Neural crest cell (in vitro differentiated cells): ENCODE measurements around the gene TNRC6B. TPM values are rescaled to one million over a fixed set of nuclear protein-coding genes. Genes with fewer than 3 reads are reported as not detected.
A peak's percentile ranks its signal among the peaks of the same experiment; 100 is the strongest.
"Not testable (repeated sequence)": the region's sequence is repeated elsewhere in the genome, so short reads cannot be mapped to it uniquely, and the experiment has no call there.

Experiments
- DNase-seq: peaks from one replicate; pipeline ENCODE4 v3.0.0; 2021; ENCODE audit warnings: low read depth, mixed read lengths, low spot score
- H3K27ac Mint-ChIP-seq: one replicate; pipeline ENCODE4 v1.8.0; 2021; ENCODE audit warnings: mild to moderate bottlenecking, mixed read lengths; ENCODE audit not compliant: unreplicated experiment
- H3K27me3 Mint-ChIP-seq: 2 replicates; pipeline ENCODE4 v1.8.0; 2021; ENCODE audit warnings: low read depth, mild to moderate bottlenecking, mixed read lengths
- H3K36me3 Mint-ChIP-seq: 2 replicates; pipeline ENCODE4 v1.8.0; 2021; ENCODE audit warnings: low read depth, mild to moderate bottlenecking, mixed read lengths
- H3K4me1 Mint-ChIP-seq: 2 replicates; pipeline ENCODE4 v1.8.0; 2021; ENCODE audit warnings: mixed read lengths
- H3K4me3 Mint-ChIP-seq: one replicate; pipeline ENCODE4 v1.8.0; 2021; ENCODE audit warnings: mild to moderate bottlenecking, mixed read lengths
- H3K9me3 Mint-ChIP-seq: 2 replicates; pipeline ENCODE4 v1.8.0; 2021; ENCODE audit warnings: mixed read lengths
- total RNA-seq: library from RNA; stranded (reverse); gene quantifications from 2 replicates; pipeline ENCODE4 v1.2.1, GENCODE V29; 2021
- TF ChIP-seq, protein P1 (sequence below): fragments of 200-600 bp; sonication (generic); conservative IDR thresholded peaks from 2 replicates; pipeline ENCODE4 v1.5.0; 2021; ENCODE audit warnings: antibody characterized with exemption, mild to moderate bottlenecking

Gene TNRC6B
- total RNA-seq, 1 donor from 2014 or later: 36.8 TPM

DNA sequence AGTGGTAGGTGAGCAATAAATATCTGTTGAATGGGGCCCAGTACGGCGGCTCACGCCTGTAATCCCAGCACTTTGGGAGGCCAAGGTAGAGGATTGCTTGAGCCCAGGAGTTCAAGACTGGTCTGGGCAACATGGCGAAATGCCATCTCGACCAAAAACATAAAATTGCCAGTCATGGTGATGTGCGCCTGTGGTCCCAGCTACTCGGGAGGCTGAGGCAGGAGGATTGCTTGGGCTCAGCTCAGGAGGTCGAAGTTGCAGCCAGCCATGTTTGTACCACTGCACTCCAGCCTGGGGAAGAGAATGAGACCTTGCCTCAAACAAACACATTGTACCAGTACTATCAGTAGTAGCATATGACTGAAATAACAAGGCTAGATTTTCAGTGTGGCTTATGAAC is 196.8 kb downstream of the TNRC6B start:
- H3K36me3 Mint-ChIP-seq: no peaks in the 10 kb centered on the region
- no peaks in the 10 kb centered on the region for H3K9me3 Mint-ChIP-seq
- H3K4me3 Mint-ChIP-seq: peak overlapping the region; percentile 20
- TF ChIP-seq, protein P1, sequence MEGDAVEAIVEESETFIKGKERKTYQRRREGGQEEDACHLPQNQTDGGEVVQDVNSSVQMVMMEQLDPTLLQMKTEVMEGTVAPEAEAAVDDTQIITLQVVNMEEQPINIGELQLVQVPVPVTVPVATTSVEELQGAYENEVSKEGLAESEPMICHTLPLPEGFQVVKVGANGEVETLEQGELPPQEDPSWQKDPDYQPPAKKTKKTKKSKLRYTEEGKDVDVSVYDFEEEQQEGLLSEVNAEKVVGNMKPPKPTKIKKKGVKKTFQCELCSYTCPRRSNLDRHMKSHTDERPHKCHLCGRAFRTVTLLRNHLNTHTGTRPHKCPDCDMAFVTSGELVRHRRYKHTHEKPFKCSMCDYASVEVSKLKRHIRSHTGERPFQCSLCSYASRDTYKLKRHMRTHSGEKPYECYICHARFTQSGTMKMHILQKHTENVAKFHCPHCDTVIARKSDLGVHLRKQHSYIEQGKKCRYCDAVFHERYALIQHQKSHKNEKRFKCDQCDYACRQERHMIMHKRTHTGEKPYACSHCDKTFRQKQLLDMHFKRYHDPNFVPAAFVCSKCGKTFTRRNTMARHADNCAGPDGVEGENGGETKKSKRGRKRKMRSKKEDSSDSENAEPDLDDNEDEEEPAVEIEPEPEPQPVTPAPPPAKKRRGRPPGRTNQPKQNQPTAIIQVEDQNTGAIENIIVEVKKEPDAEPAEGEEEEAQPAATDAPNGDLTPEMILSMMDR: no peak
- no peaks in the 10 kb centered on the region for H3K27me3 Mint-ChIP-seq
- DNase-seq: no peak
- no peak overlapping the region for H3K27ac Mint-ChIP-seq
- peaks cover 8% of the 10 kb centered on the region for H3K4me1 Mint-ChIP-seq

DNA sequence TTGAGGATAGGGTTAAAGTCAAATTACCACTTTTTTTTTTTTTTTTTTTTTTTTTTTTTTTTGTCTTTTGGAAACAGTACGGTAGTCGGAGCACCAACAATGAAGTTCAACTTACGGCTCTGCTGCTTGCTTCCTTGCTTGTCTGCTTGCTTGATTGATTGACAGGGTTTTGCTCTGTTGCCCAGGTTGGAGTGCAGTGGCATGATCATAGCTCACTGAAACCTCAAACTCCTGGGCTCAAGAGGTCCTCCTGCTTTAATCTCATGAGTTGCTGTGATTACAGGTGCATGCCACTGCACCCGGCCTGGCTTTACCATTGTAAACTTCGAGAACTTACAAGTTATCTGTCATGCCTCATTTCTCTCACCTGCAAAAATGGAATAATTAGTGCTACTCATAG is 198.4 kb downstream of the TNRC6B start:
- Mint-ChIP-seq H3K4me3 (peak overlapping the region; percentile 35), H3K36me3 (no peaks in the 10 kb centered on the region), H3K27ac (no peak overlapping the region), H3K27me3 (no peaks in the 10 kb centered on the region), H3K9me3 (no peaks in the 10 kb centered on the region), H3K4me1 (peaks cover 5% of the 10 kb centered on the region)
- no peak for DNase-seq
- TF ChIP-seq, protein P1: no peak

DNA sequence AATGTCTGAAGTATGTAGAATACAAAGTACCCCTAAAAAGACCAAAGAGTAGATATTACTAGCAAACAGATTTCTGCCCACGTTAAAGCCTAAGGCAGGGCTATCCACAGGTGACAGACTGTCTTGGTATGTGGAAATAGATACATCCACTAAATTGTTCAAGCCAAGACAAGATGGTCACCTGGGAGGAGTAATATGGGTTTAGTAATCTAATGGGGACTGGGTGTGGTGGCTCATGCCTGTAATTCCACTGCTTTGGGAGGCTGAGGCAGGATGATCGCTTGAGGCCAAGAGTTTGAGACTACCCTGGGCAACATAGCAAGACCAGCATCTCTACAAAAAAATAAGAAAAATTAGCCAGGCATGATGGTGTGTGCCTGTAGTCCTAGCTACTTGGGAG is 200.2 kb downstream of the TNRC6B start:
- Mint-ChIP-seq H3K4me3 (no peak overlapping the region), H3K27ac (peak overlapping the region; percentile 57), H3K4me1 (no peaks in the 10 kb centered on the region), H3K9me3 (no peaks in the 10 kb centered on the region), H3K27me3 (no peaks in the 10 kb centered on the region), H3K36me3 (peaks cover 3% of the 10 kb centered on the region)
- TF ChIP-seq, protein P1: no peak
- DNase-seq: no peak

DNA sequence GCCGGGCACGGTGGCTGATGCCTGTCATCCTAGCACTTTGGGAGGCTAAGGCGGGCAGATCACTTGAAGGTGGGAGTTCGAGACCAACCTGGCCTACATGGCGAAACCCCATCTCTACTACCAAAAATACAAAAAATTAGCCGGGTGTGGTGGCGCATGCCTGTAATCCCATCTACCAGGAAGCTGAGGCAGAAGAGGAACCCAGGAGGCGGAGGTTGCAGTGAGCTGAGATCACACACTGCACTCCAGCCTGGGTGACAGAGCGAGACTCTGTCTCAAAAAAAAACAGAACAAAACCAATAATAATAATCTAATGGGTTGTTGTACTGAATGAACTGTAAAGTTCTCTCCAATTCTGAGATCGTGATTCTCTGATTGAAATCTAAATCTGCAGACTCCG is 200.7 kb downstream of the TNRC6B start:
- H3K4me3 Mint-ChIP-seq, H3K4me1 Mint-ChIP-seq, H3K27ac Mint-ChIP-seq, H3K36me3 Mint-ChIP-seq, H3K27me3 Mint-ChIP-seq, DNase-seq, H3K9me3 Mint-ChIP-seq: not testable (repeated sequence)

DNA sequence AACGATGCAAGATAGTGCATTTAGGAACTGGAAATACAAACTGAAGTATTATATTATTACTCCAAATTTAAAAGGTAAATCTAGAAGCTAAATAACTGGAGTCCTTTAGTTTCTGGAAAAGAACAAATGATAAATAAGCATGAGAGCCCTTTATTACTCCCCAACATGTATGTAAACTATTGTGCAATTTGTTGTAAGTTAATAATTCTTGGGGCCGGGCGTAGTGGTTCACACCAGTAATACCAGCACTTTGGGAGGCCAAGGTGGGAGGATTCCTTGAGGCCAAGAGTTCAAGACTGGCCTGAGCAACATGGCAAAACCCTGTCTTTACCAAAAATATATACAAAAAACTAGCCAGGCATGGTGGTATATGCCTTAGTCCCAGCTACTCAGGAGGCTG is 203.7 kb downstream of the TNRC6B start:
- Mint-ChIP-seq H3K36me3 (peaks cover 3% of the 10 kb centered on the region), H3K4me1 (peaks cover 11% of the 10 kb centered on the region), H3K9me3 (no peaks in the 10 kb centered on the region), H3K27me3 (no peaks in the 10 kb centered on the region), H3K4me3 (no peak overlapping the region), H3K27ac (no peak overlapping the region)
- DNase-seq: no peak
- TF ChIP-seq, protein P1: no peak

DNA sequence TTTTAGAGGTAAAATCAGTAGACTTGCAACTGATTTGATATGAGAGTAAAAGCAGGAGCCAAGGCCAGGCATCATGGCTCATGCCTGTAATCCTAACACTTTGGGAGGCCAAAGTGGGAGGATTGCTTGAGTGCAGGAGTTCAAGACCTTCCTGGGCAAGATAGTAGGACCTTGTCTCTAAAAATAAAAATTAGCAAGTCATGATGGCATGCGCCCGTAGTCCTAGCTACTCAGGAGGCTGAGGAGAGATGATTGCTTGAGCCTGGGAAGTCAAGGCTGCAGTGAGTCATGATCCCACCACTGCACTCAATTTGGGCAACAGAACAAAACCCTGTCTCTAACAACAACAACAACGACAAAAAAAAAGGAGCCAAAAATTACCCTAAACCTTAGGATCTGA is 206.2 kb downstream of the TNRC6B start:
- no peak overlapping the region for H3K27ac Mint-ChIP-seq
- TF ChIP-seq, protein P1: no peak
- no peak for DNase-seq
- no peak overlapping the region for H3K4me3 Mint-ChIP-seq
- no peaks in the 10 kb centered on the region for H3K27me3 Mint-ChIP-seq
- H3K36me3 Mint-ChIP-seq: peaks cover 4% of the 10 kb centered on the region
- H3K9me3 Mint-ChIP-seq: no peaks in the 10 kb centered on the region
- peaks cover 11% of the 10 kb centered on the region for H3K4me1 Mint-ChIP-seq
